ENCODE data around the gene MCOLN3.
"Not testable (repeated sequence)": the region's sequence is repeated elsewhere in the genome, so short reads cannot be mapped to it uniquely, and the experiment has no call there.

Gene MCOLN3

GRCh38 chr1:85047472-85048295, 616 bp downstream of the MCOLN3 start:
- DNase-seq = peak in 1 of 2 experiments; percentile 81

- DNase-seq = peak in 1 of 2 experiments; percentile 45
Observed at GRCh38 chr1:85047144-85047471, 1.2 kb downstream of the MCOLN3 start.

DNA sequence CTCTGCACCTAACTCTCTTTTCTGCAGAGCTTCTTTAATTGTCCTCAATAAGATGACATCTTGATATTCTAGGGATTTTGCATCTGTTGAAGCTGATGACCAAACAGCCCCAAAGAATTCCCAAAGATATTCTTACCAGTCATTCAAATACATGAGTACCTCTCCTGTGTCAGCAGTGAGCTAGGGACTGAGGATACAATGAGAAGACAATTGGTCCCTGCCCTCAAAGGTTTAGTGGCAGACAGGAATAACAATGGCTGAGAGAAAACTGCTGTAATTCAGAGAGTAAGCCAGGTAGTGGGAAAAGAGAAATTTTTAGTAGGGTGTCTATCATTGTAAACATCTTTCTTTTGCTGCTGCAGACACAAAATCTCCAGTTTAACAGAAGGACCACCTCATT, 5.9 kb downstream of the MCOLN3 start:
- no peak for DNase-seq

GRCh38 chr1:85041793-85042192, 6.5 kb downstream of the MCOLN3 start:
- no peak for DNase-seq

GRCh38 chr1:85033221-85033620, 15.1 kb downstream of the MCOLN3 start:
- no peak for DNase-seq

DNA sequence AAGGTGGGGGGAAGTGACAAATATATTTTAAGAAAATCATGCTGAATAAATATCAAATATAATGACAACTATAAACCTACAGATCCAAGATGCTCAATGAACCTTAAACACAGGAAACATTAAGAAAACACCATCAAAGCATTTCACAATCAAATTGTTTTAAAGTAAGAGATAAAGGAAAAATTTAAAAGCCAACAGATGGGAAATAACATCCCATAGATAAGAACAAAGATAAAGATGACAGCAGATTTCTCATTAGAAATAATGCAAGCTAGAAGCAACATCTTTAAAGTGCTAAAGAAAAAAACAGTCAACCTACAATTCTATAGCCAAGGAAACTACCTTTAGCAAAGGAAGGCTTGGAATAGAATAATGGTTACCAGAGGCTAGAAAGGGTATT, 17.8 kb downstream of the MCOLN3 start:
- no peak for DNase-seq

- DNase-seq = no peak
Observed at GRCh38 chr1:85028151-85028550, 20.1 kb downstream of the MCOLN3 start.

GRCh38 chr1:85027242-85027983, 20.9 kb downstream of the MCOLN3 start:
- DNase-seq = peak in 1 of 2 experiments; percentile 11

- DNase-seq = no peak
Observed at GRCh38 chr1:85025940-85026339, 22.4 kb downstream of the MCOLN3 start.

- DNase-seq = no peak
Observed at GRCh38 chr1:85024736-85025135, 23.6 kb downstream of the MCOLN3 start.

GRCh38 chr1:85022700-85023099, 25.6 kb downstream of the MCOLN3 start:
- DNase-seq = no peak

DNA sequence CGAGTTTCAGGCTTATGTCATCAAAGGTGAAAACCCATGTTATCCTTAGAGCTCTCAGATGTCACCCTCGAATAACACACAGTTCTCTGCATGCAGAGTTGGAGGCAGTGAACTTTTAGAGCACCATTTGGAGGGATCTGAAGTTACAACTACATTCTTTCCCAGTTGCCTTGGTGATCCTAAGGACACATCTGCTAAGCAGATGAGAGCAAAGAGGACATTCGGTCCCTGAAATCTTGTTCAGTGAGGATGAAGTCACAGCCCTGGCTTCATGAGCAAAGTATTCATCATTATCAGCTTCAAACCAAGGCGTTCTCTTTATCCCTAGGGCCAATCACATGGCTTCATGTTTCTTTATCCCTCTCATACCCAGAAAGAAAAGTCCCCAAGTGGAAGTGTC, 28.3 kb downstream of the MCOLN3 start:
- no peak for DNase-seq

GRCh38 chr1:85015826-85016225, 32.5 kb downstream of the MCOLN3 start:
- DNase-seq = no peak

DNA sequence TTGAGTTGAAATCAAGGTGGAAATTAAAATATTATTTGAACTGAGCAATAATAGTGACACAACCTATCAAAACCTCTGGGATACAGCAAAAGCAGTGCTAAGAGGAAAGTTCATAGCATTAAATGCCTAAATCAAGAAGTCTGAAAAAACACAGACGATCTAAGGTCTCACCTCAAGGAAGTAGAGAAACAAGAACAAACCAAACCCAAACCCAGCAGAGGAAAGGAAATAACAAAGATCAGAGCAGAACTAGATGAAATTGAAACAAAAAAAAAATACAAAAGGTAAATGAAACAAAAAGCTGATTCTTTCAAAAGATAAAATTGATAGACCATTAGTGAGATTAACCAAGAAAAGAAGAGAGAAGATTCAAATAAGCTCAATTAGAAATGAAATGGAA, 42.7 kb downstream of the MCOLN3 start:
- DNase-seq = not testable (repeated sequence)

DNA sequence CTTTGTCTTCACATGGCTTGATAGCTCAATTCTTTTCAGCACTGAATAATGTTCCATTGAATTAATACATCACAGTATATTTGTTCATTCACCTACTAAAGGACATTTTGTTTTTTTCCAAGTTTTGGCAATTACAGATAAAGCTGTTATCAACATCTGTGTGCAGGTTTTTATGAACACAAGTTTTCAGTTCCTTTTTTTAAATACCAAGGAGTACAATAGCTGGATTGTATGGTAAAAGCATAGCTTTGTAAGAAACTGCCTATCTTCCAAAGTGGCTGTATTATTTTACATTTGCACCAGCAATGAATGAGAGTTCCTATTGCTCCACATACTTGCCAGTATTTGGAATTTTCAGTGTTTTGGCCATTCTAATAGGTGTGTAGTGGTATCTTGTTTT, 46.6 kb downstream of the MCOLN3 start:
- DNase-seq = no peak

DNA sequence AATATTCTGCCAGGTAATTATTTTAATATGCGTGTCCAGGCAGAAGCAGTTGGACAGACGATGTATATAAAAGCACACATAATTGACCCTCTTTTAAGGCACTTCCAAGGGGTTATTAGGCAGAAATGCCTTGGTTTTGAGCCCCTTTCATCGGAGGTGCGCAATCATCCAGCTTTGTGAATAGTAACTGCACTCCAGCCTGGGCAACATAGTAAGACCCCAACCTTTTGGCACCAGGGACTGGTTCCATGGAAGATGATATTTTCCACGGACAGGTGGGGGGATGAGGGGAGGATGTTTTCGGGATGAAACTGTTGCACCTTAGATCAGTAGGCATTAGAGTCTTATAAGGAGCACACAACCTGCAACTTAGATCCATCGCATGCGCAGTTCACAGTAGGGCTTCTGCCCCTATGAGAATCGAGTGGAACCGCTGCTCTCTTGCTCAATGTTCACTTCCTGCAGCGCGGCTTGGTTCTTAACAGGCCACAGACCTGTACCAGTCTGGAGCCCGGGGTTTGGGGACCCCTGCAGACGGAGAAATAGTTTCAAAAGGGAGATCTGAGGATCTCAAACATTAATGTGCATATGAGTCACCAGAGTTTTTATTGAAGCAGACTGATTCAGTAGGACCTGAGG, 49.5 kb downstream of the MCOLN3 start:
- DNase-seq = no peak

DNA sequence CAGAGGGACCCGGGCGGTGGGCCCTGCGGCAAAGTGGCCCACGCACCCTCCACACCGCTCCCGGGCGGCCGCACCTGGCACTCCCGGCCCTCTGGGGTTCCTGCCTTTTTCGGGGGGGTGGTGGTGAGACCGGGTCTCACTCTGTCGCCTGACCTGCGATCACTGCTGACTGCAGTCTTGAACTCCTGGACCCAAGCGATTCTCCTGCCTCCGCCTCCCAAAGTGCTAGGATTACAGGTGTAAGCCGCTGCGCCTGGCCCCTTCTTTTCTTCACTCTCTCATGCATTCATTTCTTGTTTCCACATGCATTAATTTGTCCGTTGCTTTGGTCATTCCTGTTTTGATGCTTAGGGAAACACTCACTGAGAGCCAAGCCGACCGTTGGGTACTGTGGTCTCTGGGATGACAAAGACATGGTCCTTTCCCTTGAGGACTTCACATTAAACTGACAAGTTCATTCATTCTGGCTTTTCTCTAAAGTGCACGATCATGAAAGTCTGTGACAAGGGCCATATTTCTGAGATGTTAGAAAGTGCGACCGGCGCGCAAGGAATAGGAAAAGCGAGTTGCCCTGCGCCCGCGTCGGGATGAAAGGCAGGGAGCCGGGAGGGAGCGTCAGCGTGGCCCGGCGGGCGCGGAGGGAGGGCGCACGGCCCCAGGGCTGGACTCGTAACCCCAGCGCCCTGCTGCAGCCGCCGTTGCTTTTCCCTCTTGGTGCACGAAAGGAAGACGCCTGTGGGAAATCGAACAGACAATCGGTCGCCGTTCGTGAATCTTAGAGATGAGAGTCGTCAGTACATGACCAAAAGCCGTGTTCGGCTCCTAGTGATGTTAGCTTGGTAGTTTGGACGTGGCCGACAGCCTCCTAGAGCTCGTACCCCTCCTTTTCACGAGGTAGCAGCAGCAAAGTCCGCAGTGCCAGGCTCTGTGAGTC, 50.4 kb downstream of the MCOLN3 start:
- DNase-seq = peak in 1 of 2 experiments; percentile 55

DNA sequence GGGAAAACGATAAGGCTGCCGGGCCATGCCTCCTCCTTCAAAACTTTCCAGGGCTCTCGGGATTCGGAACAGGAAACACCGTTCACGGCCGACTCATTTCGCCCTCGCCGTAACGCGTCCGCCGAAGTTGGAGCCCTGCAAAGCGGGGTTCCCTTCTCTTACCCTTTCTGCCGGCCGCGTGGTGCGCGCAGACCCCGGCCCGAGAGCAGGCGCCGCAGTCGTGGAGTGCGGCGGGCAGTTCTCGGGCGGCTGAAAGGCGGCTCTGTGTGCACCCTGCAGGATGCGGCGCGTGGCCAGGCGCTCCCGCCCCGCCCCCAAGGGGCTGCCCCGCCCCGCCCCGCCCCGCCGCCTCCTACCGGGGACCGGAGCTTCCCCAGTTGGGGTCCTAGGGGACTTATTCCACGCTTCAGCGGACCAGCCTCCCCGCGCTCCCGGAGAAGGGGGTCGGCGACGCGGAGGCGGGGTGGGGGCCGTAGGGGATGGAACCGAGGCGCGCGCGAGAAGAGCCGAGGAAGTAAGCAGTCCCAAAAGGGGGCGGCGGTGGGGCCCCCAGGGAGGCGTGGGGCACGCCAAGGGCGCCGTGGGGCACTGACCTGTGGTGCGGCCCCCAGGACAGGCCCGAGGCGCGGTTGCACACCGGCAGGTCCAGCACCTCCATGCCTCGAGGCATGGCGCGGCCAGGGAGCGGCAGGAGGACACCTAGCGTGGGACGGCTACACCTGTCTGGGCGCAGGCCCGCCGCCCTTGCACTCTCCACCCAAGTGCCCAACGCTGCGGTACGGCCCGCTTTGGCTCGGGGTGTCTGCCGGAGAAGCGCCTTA, 51.2 kb downstream of the MCOLN3 start, which contains the start of gene MCOLN2:
Gene MCOLN2, minus strand, starts transcription at position 268 of the 821 bp plus-strand sequence. Its CDS starts 241 bp downstream, at position 27.
- DNase-seq = peak; percentile 64 to 84

DNA sequence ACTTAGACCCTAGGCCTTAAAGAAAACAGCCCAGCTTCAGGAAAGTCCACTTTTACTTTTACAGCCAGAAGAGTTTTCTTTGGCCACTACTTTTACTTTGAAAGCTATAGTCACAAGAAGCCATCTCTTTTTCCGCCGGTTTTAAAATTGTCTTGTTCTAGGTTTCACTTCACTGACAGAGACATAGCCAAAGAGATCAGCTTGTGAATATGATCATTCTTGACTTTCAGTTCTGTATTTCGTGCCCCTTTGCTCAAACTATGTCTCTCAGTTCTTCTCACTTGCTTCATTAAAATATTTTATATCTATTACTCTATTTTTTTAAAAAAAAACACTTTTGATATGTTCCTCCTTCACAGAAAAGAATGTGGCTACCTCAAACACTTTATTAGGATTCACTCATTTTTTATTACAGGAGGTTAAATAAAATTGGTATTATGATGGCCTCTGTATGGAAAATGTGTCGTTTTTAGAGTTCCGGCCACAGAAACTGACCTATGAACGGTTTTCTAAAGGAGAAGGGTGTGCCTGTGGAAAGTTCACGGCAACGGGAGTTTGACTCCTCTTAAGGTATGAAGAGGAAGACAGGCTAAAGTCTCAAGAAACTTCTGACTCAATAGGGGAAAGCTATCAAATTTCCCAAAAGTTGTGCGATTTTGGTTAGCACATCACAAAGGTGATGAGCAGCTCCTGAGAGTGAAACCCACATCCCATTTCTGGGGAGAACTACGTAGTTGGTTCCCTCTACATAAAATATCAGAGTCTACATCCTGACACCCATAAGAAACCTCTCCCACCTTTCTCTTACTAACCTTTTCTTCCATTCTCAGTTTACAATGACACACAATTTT, 52.6 kb downstream of the MCOLN3 start:
- peak in 1 of 2 experiments; percentile 33 for DNase-seq

GRCh38 chr1:84991097-84991920, 57.0 kb downstream of the MCOLN3 start:
- DNase-seq = no peak

Data from NCI-H526 (cell line).